Measurements from ENCODE around the gene CBLC.
"Not testable (repeated sequence)": the region's sequence is repeated elsewhere in the genome, so short reads cannot be mapped to it uniquely, and the experiment has no call there.

CBLC gene

DNA sequence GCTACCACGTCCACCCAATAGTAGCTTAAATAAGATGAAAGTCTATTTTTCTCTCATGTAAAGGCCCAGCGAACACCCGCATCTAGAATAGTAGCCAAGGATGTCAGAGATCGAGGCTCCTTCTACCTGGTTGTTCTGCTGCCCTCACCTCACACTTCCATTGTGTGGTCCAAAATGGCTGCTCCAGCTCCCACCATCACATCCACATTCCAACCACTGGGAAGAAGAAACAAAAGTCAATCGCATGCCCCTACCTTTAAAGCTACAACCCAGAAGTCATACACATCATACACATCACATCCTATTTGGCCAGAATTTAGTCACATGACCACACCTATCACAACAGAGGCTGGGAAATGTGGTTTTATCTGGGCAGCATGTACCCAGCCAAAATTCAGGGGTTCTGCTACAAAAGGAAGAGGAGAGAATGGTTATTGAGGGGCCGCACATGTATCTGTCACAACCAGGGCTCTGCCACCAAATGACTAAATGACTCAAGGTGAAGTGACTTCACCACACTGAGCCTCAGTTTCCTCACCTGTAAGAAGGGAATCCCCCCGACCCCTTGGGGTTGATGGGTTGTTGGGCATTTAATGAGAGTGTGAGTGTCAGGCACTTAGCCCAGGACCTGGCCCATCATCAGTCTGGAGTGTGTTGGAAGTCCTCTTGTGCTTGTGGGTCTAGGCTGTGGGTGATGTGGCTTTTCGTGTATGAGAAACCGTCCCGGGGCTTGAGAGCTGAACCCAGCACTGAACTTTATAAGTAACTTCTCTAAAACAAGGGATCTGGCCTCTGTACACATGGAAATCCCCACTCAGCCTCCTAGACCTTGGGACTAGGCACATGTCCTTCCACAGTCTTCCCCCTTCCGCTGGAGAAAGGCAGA, 10.2 kb upstream of the CBLC start:
- Mint-ChIP-seq H3K36me3 (ENCODE audit: low read depth) (no peaks in the 10 kb centered on the region), H3K27ac (peak overlapping the region; percentile 25), H3K4me3 (no peak overlapping the region), H3K27me3 (no peaks in the 10 kb centered on the region), H3K9me3 (peaks cover 4% of the 10 kb centered on the region), H3K4me1 (peaks cover 29% of the 10 kb centered on the region)
- no peak for DNase-seq
- no peak for ATAC-seq

DNA sequence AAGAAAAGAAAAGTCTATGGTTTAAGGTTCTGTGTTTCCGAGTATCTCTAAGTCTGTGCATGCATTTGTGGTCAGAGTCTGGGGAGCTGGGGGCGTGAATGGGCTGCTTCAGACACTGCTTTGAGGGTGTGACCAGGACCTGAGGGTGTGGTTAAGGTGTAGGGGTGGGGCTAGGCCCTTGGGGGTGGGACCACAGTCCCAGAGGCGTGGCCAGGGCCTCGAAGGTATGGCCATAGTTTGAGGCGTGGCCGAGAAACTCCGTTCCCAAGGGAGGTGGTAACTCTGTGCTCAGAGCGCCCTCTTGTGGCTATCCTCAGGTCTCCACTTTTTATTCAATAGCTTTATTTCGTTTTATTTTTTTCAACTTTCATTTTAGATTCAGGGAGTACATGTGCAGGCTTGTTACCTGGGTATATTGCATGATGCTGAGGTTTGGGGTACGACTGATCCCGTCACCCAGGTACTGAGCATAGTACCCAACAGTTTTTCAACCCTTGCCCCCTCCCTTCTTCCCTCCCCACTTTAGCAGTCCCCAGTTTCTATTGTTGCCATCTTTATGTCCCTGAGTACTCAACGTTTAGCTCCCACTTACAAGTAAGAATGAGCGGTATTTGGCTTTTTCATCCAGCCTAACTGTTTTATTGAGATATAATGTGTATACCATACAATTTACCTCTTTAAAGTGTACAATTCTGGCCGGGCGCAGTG, 7.0 kb upstream of the CBLC start:
- no peaks in the 10 kb centered on the region for H3K27me3 Mint-ChIP-seq
- no peaks in the 10 kb centered on the region for H3K36me3 Mint-ChIP-seq (ENCODE audit: low read depth)
- peaks cover 4% of the 10 kb centered on the region for H3K9me3 Mint-ChIP-seq
- peak; percentile 100 for ATAC-seq
- H3K27ac Mint-ChIP-seq, result peak overlapping the region; percentile 80
- peak; percentile 96 for DNase-seq
- H3K4me1 Mint-ChIP-seq, result peaks cover 29% of the 10 kb centered on the region
- H3K4me3 Mint-ChIP-seq, result peak overlapping the region; percentile 57

DNA sequence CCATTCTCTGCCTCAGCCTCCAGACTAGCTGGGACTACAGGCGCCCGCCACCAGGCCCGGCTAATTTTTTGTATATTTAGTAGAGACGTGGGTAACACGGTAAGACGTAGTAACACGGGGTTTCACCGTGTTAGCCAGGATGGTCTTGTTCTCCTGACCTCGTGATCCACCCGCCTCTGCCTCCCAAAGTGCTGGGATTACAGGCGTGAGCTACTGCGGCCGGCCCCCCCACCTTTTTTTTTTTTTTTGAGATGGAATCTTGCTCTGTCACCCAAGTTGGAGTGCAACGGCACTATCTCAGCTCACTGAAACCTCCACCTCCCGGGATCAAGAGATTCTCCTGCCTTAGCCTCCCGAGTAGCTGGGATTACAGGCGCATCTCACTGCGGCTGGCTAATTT, 5.5 kb upstream of the CBLC start:
- peaks cover 29% of the 10 kb centered on the region for H3K4me1 Mint-ChIP-seq
- not testable (repeated sequence) for H3K27ac Mint-ChIP-seq; H3K4me3 Mint-ChIP-seq; H3K36me3 Mint-ChIP-seq (ENCODE audit: low read depth); ATAC-seq; DNase-seq; H3K9me3 Mint-ChIP-seq; H3K27me3 Mint-ChIP-seq

- Mint-ChIP-seq H3K36me3 (ENCODE audit: low read depth) (no peaks in the 10 kb centered on the region), H3K4me1 (peaks cover 20% of the 10 kb centered on the region), H3K9me3 (peaks cover 4% of the 10 kb centered on the region), H3K27ac (no peak overlapping the region), H3K4me3 (no peak overlapping the region), H3K27me3 (no peaks in the 10 kb centered on the region)
- ATAC-seq, result no peak
- no peak for DNase-seq
These were observed 4.7 kb upstream of the CBLC start for GRCh38 chr19:44772959-44773358.

DNA sequence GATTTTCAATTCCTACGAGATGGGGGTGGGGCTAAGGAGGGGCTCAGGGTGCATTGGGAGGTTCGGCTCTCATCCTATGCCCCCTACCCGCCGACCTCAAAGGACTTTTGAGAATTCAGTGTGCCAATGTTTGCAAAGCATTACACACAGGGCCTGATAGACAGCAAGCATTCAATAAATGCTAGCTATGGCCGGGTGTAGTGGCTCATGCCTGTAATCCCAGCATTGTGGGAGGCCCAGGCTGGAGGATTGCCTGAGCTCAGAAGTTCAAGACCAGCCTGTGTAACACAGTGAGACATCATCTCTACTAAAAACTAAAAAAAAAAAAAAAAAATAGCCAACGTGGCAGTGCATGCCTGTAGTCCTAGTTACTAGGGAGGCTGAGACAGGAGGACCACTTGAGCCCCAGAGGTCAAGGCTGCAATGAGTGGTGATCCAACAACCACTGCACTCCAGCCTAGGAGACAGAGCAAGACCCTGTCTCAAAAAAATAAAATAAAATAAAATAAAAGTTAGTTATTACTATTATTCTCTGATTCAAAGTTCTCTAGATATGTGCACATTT, 1.9 kb upstream of the CBLC start:
- Mint-ChIP-seq H3K4me1 (peaks cover 3% of the 10 kb centered on the region), H3K27me3 (peaks cover 3% of the 10 kb centered on the region), H3K4me3 (no peak overlapping the region), H3K36me3 (ENCODE audit: low read depth) (no peaks in the 10 kb centered on the region), H3K27ac (no peak overlapping the region), H3K9me3 (no peaks in the 10 kb centered on the region)
- ATAC-seq (no peak), DNase-seq (no peak)

- no peaks in the 10 kb centered on the region for H3K36me3 Mint-ChIP-seq (ENCODE audit: low read depth)
- H3K27ac Mint-ChIP-seq, result no peak overlapping the region
- ATAC-seq (no peak), DNase-seq (no peak)
- H3K4me1 Mint-ChIP-seq, result no peaks in the 10 kb centered on the region
- H3K27me3 Mint-ChIP-seq, result peaks cover 3% of the 10 kb centered on the region
- H3K9me3 Mint-ChIP-seq, result no peaks in the 10 kb centered on the region
- no peak overlapping the region for H3K4me3 Mint-ChIP-seq
These were observed 1.1 kb upstream of the CBLC start for GRCh38 chr19:44776402-44777096.

GRCh38 chr19:44779150-44779549, 1.5 kb downstream of the CBLC start:
- no peak for ATAC-seq
- Mint-ChIP-seq H3K27me3 (peaks cover 3% of the 10 kb centered on the region), H3K4me3 (no peak overlapping the region), H3K9me3 (no peaks in the 10 kb centered on the region), H3K4me1 (peaks cover under 1% of the 10 kb centered on the region), H3K36me3 (ENCODE audit: low read depth) (no peaks in the 10 kb centered on the region), H3K27ac (no peak overlapping the region)
- no peak for DNase-seq

DNA sequence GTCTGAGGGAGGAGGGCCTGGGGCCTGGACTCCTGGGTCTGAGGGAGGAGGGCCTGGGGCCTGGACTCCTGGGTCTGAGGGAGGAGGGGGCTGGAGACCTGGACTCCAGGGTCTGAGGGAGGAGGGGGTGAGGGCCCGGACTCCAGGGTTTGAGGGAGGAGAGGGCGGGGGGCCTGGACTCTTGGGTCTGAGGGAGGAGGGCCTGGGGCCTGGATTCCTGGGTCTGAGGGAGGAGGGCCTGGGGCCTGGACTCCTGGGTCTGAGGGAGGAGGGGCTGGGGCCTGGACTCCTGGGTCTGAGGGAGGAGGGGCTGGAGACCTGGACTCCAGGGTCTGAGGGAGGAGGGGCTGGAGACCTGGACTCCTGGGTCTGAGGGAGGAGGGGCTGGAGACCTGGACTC, 4.0 kb downstream of the CBLC start:
- H3K4me1 Mint-ChIP-seq; H3K4me3 Mint-ChIP-seq; H3K9me3 Mint-ChIP-seq; DNase-seq; H3K27me3 Mint-ChIP-seq; H3K27ac Mint-ChIP-seq; ATAC-seq; H3K36me3 Mint-ChIP-seq (ENCODE audit: low read depth): not testable (repeated sequence)

DNA sequence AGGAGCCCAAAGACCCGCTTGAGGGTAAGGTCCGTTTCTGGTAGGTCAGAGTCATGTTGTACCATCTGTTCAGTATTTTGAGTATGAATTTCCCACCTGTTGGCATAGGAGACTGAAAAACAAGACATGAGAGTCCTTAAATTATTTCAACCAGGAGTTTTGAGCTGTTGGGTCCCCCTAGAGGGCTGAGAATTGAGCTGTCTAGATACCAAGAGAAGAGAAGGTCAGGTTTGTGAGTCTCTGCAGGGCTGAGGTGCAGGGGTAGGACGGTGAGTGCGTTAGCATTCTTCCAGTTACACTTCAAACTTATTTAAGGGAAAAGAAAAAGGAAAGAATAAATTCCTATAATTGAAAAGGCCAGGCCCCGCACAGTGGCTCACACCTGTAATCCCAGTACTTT, 5.0 kb downstream of the CBLC start:
- peaks cover 8% of the 10 kb centered on the region for H3K27me3 Mint-ChIP-seq
- H3K9me3 Mint-ChIP-seq, result no peaks in the 10 kb centered on the region
- H3K4me1 Mint-ChIP-seq, result peaks cover 6% of the 10 kb centered on the region
- no peak overlapping the region for H3K27ac Mint-ChIP-seq
- H3K36me3 Mint-ChIP-seq (ENCODE audit: low read depth), result no peaks in the 10 kb centered on the region
- DNase-seq (no peak), ATAC-seq (no peak)
- H3K4me3 Mint-ChIP-seq, result no peak overlapping the region

- Mint-ChIP-seq H3K27me3 (peaks cover 8% of the 10 kb centered on the region), H3K9me3 (no peaks in the 10 kb centered on the region), H3K4me1 (peaks cover 6% of the 10 kb centered on the region), H3K36me3 (ENCODE audit: low read depth) (no peaks in the 10 kb centered on the region), H3K27ac (no peak overlapping the region), H3K4me3 (no peak overlapping the region)
- no peak for ATAC-seq
- DNase-seq, result no peak
These were observed 5.9 kb downstream of the CBLC start for GRCh38 chr19:44783545-44783944.

- no peaks in the 10 kb centered on the region for H3K36me3 Mint-ChIP-seq (ENCODE audit: low read depth)
- peaks cover 6% of the 10 kb centered on the region for H3K4me1 Mint-ChIP-seq
- H3K27me3 Mint-ChIP-seq, result peaks cover 5% of the 10 kb centered on the region
- no peak overlapping the region for H3K27ac Mint-ChIP-seq
- ATAC-seq (no peak), DNase-seq (no peak)
- no peak overlapping the region for H3K4me3 Mint-ChIP-seq
- H3K9me3 Mint-ChIP-seq, result no peaks in the 10 kb centered on the region
These were observed 7.6 kb downstream of the CBLC start for GRCh38 chr19:44785271-44785670.

DNA sequence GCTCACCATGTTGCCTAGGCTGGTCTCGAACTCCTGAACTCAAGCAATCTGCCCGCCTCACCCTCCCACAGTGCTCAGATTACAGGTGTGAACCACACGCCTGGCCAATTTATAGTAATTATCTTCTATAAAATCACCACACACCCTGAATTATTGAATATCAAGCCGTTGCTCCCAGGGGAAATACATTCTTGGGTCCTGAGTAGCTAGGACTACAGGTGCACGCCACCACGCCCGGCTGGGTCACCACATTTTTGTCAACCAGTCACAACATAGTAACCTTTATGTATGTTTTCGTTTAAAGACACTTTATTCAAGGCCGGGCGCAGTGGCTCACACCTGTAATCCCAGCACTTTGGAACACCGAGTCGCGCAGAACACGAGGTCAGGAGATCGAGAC, 8.3 kb downstream of the CBLC start:
- Mint-ChIP-seq H3K27me3 (peaks cover 5% of the 10 kb centered on the region), H3K4me3 (no peak overlapping the region), H3K36me3 (ENCODE audit: low read depth) (no peaks in the 10 kb centered on the region), H3K4me1 (peaks cover 6% of the 10 kb centered on the region), H3K9me3 (no peaks in the 10 kb centered on the region), H3K27ac (no peak overlapping the region)
- no peak for ATAC-seq
- no peak for DNase-seq

- Mint-ChIP-seq H3K27ac (no peak overlapping the region), H3K9me3 (no peaks in the 10 kb centered on the region), H3K27me3 (peaks cover 5% of the 10 kb centered on the region), H3K4me1 (peaks cover 7% of the 10 kb centered on the region), H3K36me3 (ENCODE audit: low read depth) (no peaks in the 10 kb centered on the region), H3K4me3 (no peak overlapping the region)
- ATAC-seq (no peak), DNase-seq (no peak)
These were observed 11.3 kb downstream of the CBLC start for GRCh38 chr19:44788971-44789370.

- Mint-ChIP-seq H3K4me3 (no peak overlapping the region), H3K36me3 (ENCODE audit: low read depth) (no peaks in the 10 kb centered on the region), H3K27ac (no peak overlapping the region), H3K27me3 (peaks cover 2% of the 10 kb centered on the region), H3K4me1 (peaks cover 2% of the 10 kb centered on the region), H3K9me3 (no peaks in the 10 kb centered on the region)
- DNase-seq, result no peak
- no peak for ATAC-seq
These were observed 12.3 kb downstream of the CBLC start for GRCh38 chr19:44789943-44790483.
